ENCODE data around the gene LNX1.

The LNX1 gene

GRCh38 chr4:53431052-53431451, 160.2 kb downstream of the LNX1 start (continued):
- no peak for TF ChIP-seq PATZ1 (CRISPR knock-in tag; IDR thresholded peaks at IDR 0.05; ENCODE audit: borderline replicate concordance)
- no peak for TF ChIP-seq TCF4 (CRISPR knock-in tag; IDR thresholded peaks at IDR 0.05; ENCODE audit: borderline replicate concordance)
- TF ChIP-seq OSR1 (CRISPR knock-in tag; IDR thresholded peaks at IDR 0.05) = no peak
- no peak for TF ChIP-seq ZFP30 (CRISPR knock-in tag; IDR thresholded peaks at IDR 0.05)
- no peak for TF ChIP-seq ISL1 (CRISPR knock-in tag; IDR thresholded peaks at IDR 0.05)
- TF ChIP-seq PPARA (CRISPR knock-in tag; IDR thresholded peaks at IDR 0.05; ENCODE audit: borderline replicate concordance) = no peak
- TF ChIP-seq GLIS3 (CRISPR knock-in tag; IDR thresholded peaks at IDR 0.05) = no peak
- TF ChIP-seq SNAI2 (CRISPR knock-in tag; IDR thresholded peaks at IDR 0.05) = no peak
- TF ChIP-seq BACH2 (CRISPR knock-in tag; IDR thresholded peaks at IDR 0.05; ENCODE audit: borderline replicate concordance) = no peak
- TF ChIP-seq ZNF70 (CRISPR knock-in tag; IDR thresholded peaks at IDR 0.05) = no peak

GRCh38 chr4:53427366-53427765, 163.9 kb downstream of the LNX1 start:
- no peak for ATAC-seq
- TF ChIP-seq ZFP3 (CRISPR knock-in tag; IDR thresholded peaks at IDR 0.05) = no peak
- no peak for TF ChIP-seq ZC3H10 (CRISPR knock-in tag; IDR thresholded peaks at IDR 0.05)
- TF ChIP-seq CREB5 (CRISPR knock-in tag; IDR thresholded peaks at IDR 0.05; ENCODE audit: low read depth) = no peak
- no peak for TF ChIP-seq PPARA (CRISPR knock-in tag; IDR thresholded peaks at IDR 0.05; ENCODE audit: borderline replicate concordance)
- TF ChIP-seq TSHZ2 (CRISPR knock-in tag; IDR thresholded peaks at IDR 0.05) = no peak
- no peak for TF ChIP-seq ESRRG (CRISPR knock-in tag; IDR thresholded peaks at IDR 0.05)
- TF ChIP-seq CSDC2 (CRISPR knock-in tag; IDR thresholded peaks at IDR 0.05) = no peak
- TF ChIP-seq ZNF70 (CRISPR knock-in tag; IDR thresholded peaks at IDR 0.05) = no peak
- no peak for TF ChIP-seq TCF4 (CRISPR knock-in tag; IDR thresholded peaks at IDR 0.05; ENCODE audit: borderline replicate concordance)
- no peak for TF ChIP-seq TOX (CRISPR knock-in tag; IDR thresholded peaks at IDR 0.05; ENCODE audit: borderline replicate concordance)
- no peak for TF ChIP-seq ZFP30 (CRISPR knock-in tag; IDR thresholded peaks at IDR 0.05)
- no peak for TF ChIP-seq ARNTL (CRISPR knock-in tag; IDR thresholded peaks at IDR 0.05; ENCODE audit: borderline replicate concordance, low read depth)
- no peak for TF ChIP-seq RARB (CRISPR knock-in tag; IDR thresholded peaks at IDR 0.05)

GRCh38 chr4:53424280-53424679, 167.0 kb downstream of the LNX1 start:
- no peak for TF ChIP-seq ESRRG (CRISPR knock-in tag; IDR thresholded peaks at IDR 0.05)
- ATAC-seq = no peak

GRCh38 chr4:53422367-53422766, 168.9 kb downstream of the LNX1 start:
- no peak for ATAC-seq
- TF ChIP-seq ZNF565 (CRISPR knock-in tag; conservative IDR thresholded peaks at IDR 0.05; ENCODE audit: low read depth) (no peak), OSR1 (CRISPR knock-in tag; IDR thresholded peaks at IDR 0.05) (no peak), ESRRG (CRISPR knock-in tag; IDR thresholded peaks at IDR 0.05) (no peak), SNAI2 (CRISPR knock-in tag; IDR thresholded peaks at IDR 0.05) (no peak), ZFP3 (CRISPR knock-in tag; IDR thresholded peaks at IDR 0.05) (no peak), TOX (CRISPR knock-in tag; IDR thresholded peaks at IDR 0.05; ENCODE audit: borderline replicate concordance) (no peak), ZFP30 (CRISPR knock-in tag; IDR thresholded peaks at IDR 0.05) (no peak), ZC3H10 (CRISPR knock-in tag; IDR thresholded peaks at IDR 0.05) (no peak), ZNF70 (CRISPR knock-in tag; IDR thresholded peaks at IDR 0.05) (no peak), CSDC2 (CRISPR knock-in tag; IDR thresholded peaks at IDR 0.05) (no peak), TSHZ2 (CRISPR knock-in tag; IDR thresholded peaks at IDR 0.05) (no peak), CSRNP3 (CRISPR knock-in tag; IDR thresholded peaks at IDR 0.05) (no peak), ISL1 (CRISPR knock-in tag; IDR thresholded peaks at IDR 0.05) (no peak), PPARA (CRISPR knock-in tag; IDR thresholded peaks at IDR 0.05; ENCODE audit: borderline replicate concordance) (no peak)
